Testis (tissue), 3 donors: ENCODE data around the gene KCNAB3. TPM values are rescaled to one million over a fixed set of nuclear protein-coding genes. Genes with fewer than 3 reads are reported as not detected.
A peak's percentile ranks its signal among the peaks of the same experiment; 100 is the strongest.

Experiments used
- DNase-seq: peaks from one replicate; pipeline ENCODE4 v3.0.0-alpha.2; 2019
- H3K27ac ChIP-seq, 2 donors: fragments of 200-600 bp; sonication (generic); one replicate each; pipeline ENCODE4 v1.5.1; 2019
- H3K27me3 ChIP-seq: fragments of 200-600 bp; sonication (generic); one replicate; pipeline ENCODE4 v1.5.1; 2019
- H3K36me3 ChIP-seq: fragments of 200-600 bp; sonication (generic); one replicate; pipeline ENCODE4 v1.5.1; 2017; ENCODE audit warnings: low read depth; ENCODE audit errors: missing control alignments
- H3K4me1 ChIP-seq: fragments of 200-600 bp; sonication (generic); one replicate; pipeline ENCODE4 v1.5.1; 2019
- H3K4me3 ChIP-seq, 2 donors: fragments of 200-600 bp; sonication (generic); one replicate each; pipeline ENCODE4 v1.5.1; 2017 to 2019
- H3K9me3 ChIP-seq: fragments of 200-600 bp; sonication (generic); one replicate; pipeline ENCODE4 v1.5.1; 2017
- CTCF ChIP-seq, 3 experiments: fragments of 450-650 bp in 2 of 3; fragments of 200-600 bp in 1 of 3; sonication (generic) in 1 of 3; IDR thresholded peaks; one replicate each; pipeline ENCODE4 v1.5.1; 2016 to 2019; ENCODE audit warnings: antibody characterized with exemption in 3 of 3, mild to moderate bottlenecking in 2 of 3, moderate library complexity in 1 of 3
- POLR2A ChIP-seq: fragments of 450-650 bp; IDR thresholded peaks from one replicate; pipeline ENCODE4 v1.6.1; 2017; ENCODE audit warnings: antibody characterized with exemption, mild to moderate bottlenecking, moderate library complexity
- WGBS, 2 donors: methylation state at CpG; one replicate each; pipeline ENCODE4 v1.1.5; 2018; 5-methylcytosine and 5-hydroxymethylcytosine counted together
- intact Hi-C: fragments of 100-400 bp; cut with DNase I; formaldehyde crosslinking; loops from one replicate; pipeline ENCODE4 v1.15.1; 2023; ENCODE audit warnings: low total_unique reads
- polyA plus RNA-seq: library from polyadenylated mRNA; stranded (reverse); fragments of 350-450 nt; fragmentation: Illumina TruSeq; extraction: RNeasy Lipid Tissue Mini Kit (QIAGEN cat#74804); gene quantifications from one replicate; pipeline ENCODE4 v1.2.3, GENCODE V29; 2014; ENCODE audit warnings: low read depth, low replicate concordance; ENCODE audit not compliant: insufficient read depth
- total RNA-seq, 2 donors: library from RNA; depleted of rRNA; stranded (reverse); fragments of >200 nt; gene quantifications; one replicate each; pipeline ENCODE4 v1.2.3, GENCODE V29; 2016

Gene KCNAB3
- total and polyA plus RNA-seq, 3 donors from 2014 or later, result 3.3 to 5.2 (median 4.3) TPM

GRCh38 chr17:7915611-7916384 lies 13.9 kb downstream of the KCNAB3 start, which contains the start of gene RNF227:
Gene RNF227 (minus strand): TSS chr17:7916289. CDS start chr17:7916195, 94 bp downstream.
- WGBS, 2 donors, result 0 to 2% methylated on average over 15 to 99 of the region's 100 CpGs

GRCh38 chr17:7915179-7915610 lies 14.5 kb downstream of the KCNAB3 start:
- peak overlapping the region; percentile 59 to 67 for H3K4me3 ChIP-seq
- TF ChIP-seq CTCF (IDR thresholded peaks at IDR 0.05) (no peak), POLR2A (no peak)
- peak overlapping the region; percentile 73 to 96 for H3K27ac ChIP-seq
- intact Hi-C loops, result no loop called here
- DNase-seq, result peak; percentile 59
- no peaks in the 10 kb centered on the region for H3K9me3 ChIP-seq
- WGBS, 2 donors, result 0 to 1% methylated on average over 12 to 15 of the region's 15 CpGs
- no peaks in the 10 kb centered on the region for H3K27me3 ChIP-seq
- no peaks in the 10 kb centered on the region for H3K36me3 ChIP-seq
- H3K4me1 ChIP-seq, result peaks cover 11% of the 10 kb centered on the region

More at GRCh38 chr17:7915611-7916384, 13.9 kb downstream of the KCNAB3 start, which contains the start of gene RNF227:
- no peaks in the 10 kb centered on the region for H3K36me3 ChIP-seq
- intact Hi-C loops, result no loop called here
- DNase-seq, result peak; percentile 93
- H3K9me3 ChIP-seq, result no peaks in the 10 kb centered on the region
- peak within 1 kb of the TSS; percentile 59 to 67 for H3K4me3 ChIP-seq
- no peaks in the 10 kb centered on the region for H3K27me3 ChIP-seq
- peak within 1 kb of the TSS; percentile 90 to 96 for H3K27ac ChIP-seq
- peaks cover 11% of the 10 kb centered on the region for H3K4me1 ChIP-seq
- no peak for TF ChIP-seq POLR2A
- TF ChIP-seq CTCF (IDR thresholded peaks at IDR 0.05), result peak in 1 of 3 experiments; percentile 29

- H3K4me1 ChIP-seq, result peaks cover 11% of the 10 kb centered on the region
- peak overlapping the region in 1 of 2 donors; percentile 56 for H3K27ac ChIP-seq
- WGBS, 2 donors, result 52 to 55% methylated on average over 3 of the region's 3 CpGs
- no peaks in the 10 kb centered on the region for H3K36me3 ChIP-seq
- no peaks in the 10 kb centered on the region for H3K27me3 ChIP-seq
- peak; percentile 47 for DNase-seq
- no peaks in the 10 kb centered on the region for H3K9me3 ChIP-seq
- TF ChIP-seq POLR2A, result no peak
- TF ChIP-seq CTCF (IDR thresholded peaks at IDR 0.05), result peak in 2 of 3 experiments; percentile 42
- H3K4me3 ChIP-seq, result no peak overlapping the region
- intact Hi-C loops, result loop anchor here (5.0 kb wide), 1 partner anchor 79 kb away; no protein-coding TSS in a partner anchor
These were observed 16.6 kb downstream of the KCNAB3 start for GRCh38 chr17:7912927-7913524.

GRCh38 chr17:7911116-7911515 lies 18.5 kb downstream of the KCNAB3 start:
- intact Hi-C loops, result loop anchor here (5.0 kb wide), 1 partner anchor 81 kb away; no protein-coding TSS in a partner anchor
- Histone ChIP-seq H3K27ac (no peak overlapping the region), H3K4me1 (peaks cover 6% of the 10 kb centered on the region), H3K9me3 (no peaks in the 10 kb centered on the region), H3K4me3 (no peak overlapping the region), H3K36me3 (no peaks in the 10 kb centered on the region), H3K27me3 (no peaks in the 10 kb centered on the region)
- DNase-seq, result no peak
- TF ChIP-seq POLR2A (no peak), CTCF (IDR thresholded peaks at IDR 0.05) (no peak)
- 71 to 76% methylated on average over 8 to 9 of the region's 9 CpGs for WGBS, 2 donors
